GM19193 (cell line): Measurements from ENCODE around the gene FKBP5.

ENCODE experiments used
- POLR2A ChIP-seq: IDR thresholded peaks from 4 replicates; pipeline ENCODE4 v1.6.1; 2011; ENCODE audit not compliant: insufficient read depth, insufficient read length; ENCODE audit errors: extremely low read depth

Gene FKBP5

DNA sequence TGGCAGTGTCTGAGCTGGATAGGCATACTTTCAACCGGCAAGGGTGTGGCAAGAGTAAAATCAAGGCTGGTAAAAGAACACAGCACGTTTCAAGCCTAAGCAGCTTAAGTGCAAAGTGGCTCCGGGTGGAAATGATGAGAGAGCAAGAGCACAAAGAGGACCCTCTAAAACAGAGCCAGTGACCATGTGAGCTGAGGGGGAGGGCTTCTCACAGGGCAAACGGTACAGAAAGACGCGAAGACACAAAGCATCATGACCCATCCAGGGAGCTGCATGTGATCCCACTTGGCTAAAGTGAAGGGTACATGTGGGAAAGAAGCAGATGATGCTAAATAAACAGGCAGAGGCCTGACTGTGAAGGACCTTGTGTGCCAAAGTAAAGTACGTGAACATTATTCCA lies 25.7 kb downstream of the FKBP5 start:
- TF ChIP-seq POLR2A = no peak

DNA sequence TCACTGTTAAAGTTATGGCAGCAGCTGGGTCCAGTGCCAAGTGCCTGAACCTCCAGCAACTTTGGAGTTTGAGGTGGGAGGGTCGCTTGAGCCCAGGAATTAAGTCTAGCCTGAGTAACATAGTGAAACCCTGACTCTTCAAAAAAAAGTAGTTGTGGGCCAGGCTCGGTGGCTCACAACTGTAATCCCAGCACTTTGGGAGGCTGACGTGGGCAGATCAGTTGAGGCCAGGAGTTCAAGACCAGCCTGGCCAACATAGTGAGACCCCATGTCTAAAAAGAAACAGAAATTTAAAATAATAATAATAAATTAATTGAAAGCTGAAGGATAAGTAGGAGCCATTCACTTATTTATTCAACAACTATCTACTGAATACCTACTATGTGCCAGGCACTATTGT lies 33.8 kb downstream of the FKBP5 start:
- TF ChIP-seq POLR2A = no peak

DNA sequence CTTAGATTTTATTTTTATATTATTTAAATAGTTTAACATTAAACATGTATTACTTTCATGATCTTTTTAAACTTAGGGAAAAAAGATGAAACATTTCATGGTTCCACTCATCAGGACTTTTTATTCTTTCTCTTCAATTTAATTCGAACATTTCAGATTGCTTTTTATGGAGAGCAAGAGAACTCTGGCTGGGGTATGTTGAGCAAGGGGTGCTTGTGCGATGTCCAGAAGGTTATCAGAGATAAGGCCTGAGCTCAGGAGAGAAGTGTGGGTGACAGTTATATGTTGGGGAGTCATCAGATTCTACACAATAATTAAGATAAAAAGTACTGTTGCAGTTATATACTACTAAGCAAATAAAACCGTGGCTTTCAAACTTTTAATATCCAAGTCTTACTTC lies 37.5 kb downstream of the FKBP5 start:
- no peak for TF ChIP-seq POLR2A

DNA sequence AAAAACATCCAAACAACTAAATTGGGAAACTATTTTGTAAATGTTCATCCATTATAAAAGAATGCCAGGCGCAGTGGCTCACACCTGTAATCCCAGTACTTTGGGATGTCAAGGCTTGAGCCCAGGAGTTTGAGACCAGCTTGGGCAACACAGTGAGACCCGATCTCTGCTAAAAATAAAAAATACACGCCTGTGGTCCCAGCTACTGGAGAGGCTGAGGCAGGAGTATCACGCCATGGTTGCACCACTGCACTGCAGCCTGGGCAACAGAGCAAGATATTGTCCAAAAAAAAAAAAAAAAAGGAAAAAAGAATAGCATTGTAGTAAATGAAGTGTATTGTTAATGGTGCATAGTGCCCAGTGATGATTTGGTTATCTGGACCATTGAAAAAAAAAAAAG lies 38.7 kb downstream of the FKBP5 start:
- no peak for TF ChIP-seq POLR2A

DNA sequence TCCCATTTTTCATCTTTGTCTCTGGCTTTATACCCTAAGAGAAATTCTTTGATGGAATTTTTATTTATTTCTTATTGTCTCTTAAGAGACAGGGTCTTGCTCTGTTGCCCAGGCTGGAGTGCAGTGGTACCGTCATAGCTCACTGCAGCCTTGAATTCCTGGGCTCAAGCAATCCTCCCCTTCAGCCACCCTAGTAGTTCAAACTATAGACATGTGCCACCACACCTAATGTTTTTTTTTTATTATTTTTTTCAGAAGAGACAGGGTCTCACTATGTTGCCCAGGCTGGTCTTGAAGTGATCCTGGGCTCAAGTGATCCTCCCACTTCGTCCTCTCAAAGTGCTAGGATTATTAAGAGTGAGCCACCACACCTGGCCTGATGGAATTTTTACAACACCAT lies 40.5 kb downstream of the FKBP5 start:
- TF ChIP-seq POLR2A = no peak

DNA sequence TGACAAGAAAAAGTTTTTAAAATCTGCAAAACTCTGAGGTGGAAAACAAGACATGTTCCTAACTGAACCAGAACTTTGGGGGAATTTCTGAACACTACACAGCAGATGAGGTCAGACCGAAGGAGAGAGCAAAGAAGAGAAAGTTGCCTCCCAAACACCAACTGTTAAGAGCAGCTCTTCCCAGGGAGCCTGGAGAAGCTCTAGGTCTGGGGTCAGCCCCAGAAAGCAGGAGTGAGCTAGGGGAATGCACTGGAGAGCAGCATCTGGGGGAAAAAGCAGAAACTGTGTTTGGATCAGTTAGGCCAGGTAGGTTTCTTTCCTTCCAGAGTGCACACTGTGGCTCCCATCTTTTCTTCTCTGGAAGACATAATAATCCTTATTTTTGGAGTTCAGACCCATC lies 41.3 kb downstream of the FKBP5 start:
- no peak for TF ChIP-seq POLR2A

DNA sequence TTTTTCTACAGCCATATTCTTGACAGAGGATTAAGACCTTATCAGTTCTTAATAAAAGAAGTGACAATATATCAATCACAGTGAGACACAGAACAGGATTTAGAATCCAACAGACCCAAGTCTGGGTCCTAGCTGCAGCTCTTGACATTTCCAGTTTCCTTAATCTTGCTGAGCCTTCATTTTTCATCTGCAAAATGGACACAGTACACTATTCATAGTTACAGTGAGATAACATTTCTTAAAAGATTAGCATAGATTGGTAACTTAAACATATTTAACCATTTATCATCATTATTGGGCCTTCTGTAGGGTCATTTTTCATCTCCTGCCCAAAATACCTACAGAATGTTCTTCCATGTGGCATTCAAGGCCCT lies 45.6 kb downstream of the FKBP5 start:
- TF ChIP-seq POLR2A = no peak

DNA sequence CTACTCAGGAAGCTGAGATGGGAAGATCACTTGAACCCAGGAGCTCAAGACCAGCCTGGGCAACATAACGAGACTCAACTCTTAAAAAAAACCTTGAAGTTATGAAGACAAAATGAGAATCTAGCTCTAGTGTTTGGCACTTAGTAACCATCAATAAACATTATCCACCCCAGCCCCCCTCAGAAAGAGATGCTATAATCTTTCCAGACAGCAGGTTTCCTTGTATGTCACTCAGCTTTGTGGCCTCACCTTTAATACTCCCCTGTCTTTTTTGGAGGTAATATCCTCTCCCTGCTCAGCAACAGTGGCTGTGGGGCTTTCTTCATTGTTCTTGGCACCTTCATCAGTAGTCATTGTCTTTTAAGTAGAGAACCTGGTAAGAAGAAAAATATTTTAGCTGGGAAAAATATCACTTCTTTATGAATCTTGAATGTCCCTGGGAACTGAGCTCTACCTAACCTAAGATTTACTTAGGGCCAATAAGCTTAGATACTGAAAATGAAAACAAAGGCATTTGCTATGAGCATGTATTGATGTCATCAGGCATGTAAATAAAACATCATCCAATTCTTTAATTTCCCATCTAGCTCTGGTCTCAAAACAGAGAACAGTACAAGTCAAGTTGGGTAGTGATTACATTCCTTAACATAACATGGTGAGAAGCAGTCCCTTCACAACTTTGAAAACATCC lies 46.1 kb downstream of the FKBP5 start:
- no peak for TF ChIP-seq POLR2A

DNA sequence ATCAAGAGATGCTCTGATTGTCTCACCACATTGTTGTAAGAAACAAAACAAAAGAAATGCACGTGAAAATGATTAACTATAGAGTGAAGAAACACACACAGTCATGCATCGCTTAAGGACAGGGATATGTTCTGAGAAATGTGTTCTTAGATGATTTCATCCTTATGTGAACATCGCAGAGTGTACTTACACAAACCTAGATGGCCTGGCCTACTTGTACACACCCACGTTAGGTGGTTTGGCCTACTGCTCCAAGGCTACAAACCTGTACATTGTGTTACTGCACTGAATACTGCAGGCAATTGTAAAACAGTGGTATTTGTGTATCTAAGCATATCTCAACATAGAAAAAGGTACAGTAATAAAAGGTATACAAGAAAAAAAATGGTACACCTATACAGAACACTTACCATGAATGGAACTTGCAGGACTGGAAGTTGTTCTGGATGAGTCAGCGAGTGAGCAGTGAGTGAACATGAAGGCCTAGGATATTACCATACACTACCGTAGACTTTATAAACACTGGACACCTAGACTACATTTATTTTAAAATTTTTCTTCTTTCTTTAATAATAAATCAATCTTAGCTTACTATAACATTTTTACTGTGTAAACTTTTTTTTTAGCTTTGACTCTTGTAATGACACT lies 48.6 kb downstream of the FKBP5 start:
- no peak for TF ChIP-seq POLR2A

DNA sequence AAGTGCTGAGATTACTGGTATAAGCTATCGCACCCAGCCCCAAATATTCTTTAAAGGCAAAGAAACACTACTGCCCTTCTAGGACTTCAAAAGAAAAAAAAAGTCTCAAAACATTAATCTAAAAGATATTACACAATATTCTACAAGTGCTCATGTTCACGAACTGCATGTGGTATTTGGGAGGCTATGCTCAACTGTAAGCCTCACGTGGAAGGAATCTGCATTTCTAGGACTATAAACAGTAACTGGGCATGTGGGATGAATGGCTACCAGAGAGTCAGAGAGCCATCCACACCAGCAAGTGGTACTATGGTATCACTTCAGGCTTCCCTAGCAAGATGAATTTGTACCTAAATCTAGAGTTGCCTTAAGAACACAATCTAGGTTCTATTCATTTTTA lies 50.0 kb downstream of the FKBP5 start:
- TF ChIP-seq POLR2A = no peak

DNA sequence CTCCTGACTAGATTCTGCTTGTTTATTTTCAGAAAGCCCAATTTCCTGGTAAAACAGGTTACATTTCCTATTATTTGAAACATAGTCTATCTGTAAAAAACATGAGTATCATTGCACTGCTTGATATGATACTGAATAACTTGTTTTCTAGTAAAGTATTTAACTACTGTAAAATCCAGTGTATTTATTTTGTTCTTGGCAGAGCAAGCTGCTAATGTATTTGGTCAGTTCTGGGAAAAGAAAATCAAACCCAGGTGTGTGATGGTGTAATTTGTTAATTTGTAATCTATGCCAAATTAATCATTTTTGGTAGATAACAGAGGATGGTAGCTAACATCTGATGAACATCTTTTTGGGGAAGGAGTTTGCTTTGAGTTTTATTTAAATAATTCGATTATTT lies 50.8 kb downstream of the FKBP5 start:
- no peak for TF ChIP-seq POLR2A

DNA sequence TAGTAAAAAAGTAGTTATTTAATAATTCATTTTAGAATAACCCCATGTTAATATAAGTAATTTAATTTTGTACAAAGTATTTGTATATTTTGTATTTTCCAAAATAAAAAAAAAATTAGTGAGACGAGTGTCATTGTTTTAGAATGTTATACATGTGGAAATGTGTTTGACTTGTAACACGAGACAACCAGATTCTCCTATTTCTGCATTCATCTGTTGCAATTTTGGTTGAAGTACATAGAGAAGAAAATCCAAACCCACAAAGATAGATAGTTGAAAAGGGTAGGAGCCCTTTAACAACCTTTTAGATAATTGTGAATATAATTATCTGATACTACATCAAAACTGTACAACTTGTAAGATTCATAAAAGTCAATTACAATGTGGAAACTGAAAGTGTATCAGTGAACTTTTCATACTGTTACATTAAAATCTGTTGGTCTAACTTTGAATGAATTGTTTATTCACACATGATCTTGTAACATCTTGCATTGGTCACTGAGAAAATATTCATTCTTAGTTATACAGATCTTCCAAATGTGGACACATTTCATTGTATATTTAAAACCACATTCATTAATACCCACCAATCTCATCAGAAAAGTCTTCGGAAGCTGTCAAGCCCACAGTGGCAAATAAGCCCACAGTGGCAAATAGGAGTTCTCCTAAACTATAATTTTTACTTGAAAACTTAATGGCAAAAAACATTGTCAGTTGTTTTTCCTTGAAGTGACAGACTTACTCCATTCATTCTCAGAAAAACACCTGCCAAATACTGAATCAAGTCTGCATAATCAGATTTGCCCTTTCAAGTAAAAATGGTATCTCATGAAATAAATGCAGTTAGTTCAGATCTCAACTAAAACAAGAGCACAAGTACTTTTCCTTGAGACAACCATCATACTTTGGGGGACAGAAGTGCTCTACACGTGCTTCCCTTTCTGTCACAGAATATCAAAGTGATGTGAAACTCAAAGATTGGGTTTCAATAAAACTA lies 52.8 kb downstream of the FKBP5 start:
- TF ChIP-seq POLR2A = no peak

DNA sequence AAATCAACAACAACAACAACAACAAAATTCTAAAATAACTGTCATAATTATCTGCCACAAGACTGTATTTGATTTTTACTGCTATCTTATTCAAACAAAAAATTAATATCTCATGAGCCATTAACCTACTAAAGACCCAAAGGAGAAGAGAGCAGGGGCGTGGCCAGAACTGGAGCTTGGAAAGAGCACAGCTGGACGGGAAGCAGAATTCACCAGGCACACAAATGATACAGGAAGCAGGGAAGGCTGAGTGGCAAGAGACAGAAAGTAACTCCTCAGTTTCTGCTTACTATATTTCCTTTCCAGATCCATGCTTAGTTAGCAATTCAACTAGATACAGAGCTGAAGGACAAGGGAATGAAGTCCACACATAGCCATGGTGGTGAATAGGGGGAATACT lies 54.4 kb downstream of the FKBP5 start:
- TF ChIP-seq POLR2A = no peak

DNA sequence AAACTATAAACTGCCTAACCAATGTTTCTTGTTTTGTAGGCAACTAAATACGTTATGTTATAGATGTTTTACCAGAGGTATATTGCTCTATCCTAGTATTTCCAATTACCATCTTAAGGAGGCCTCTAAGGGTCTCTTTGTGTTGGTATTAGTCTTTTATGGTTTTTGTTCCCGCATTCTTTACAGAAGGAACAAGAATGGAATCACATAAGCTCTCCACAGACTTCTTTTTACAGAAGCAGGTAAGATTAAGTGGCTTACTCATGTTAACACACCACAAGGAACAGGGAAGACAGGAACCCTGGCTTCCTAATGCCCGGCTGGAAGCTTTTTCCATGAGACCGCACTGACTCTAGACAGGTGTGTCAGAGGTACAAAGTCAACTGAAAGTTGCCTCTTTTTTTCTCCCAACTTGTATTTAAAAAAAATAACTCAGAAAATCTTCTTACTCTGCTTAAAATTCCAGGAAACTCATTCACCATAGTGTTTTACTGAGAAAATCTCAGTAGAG lies 55.1 kb downstream of the FKBP5 start:
- no peak for TF ChIP-seq POLR2A

DNA sequence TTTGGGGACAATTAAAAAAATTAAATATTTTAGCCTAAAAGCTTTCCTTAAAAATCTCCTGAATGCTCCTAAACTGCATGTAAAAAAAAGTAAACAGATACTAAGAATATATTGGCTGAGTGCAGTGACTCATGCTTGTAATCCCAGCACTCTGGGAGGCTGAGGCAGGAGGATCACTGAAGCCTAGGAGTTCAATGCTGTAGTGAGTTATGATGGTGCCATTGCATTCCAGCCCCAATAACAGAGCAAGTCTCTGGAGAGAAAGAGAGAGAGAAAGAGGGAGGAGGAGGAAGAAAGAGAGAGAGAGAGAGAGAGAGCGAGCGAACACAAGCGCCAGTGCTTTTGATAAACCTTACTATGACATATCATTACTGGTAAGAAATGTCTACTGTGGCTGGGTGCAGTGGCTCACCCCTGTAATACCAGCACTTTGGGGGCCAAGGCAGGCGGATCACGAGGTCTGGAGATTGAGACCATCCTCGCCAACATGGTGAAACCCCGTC lies 58.8 kb downstream of the FKBP5 start:
- TF ChIP-seq POLR2A = no peak
